ENCODE results near the gene ABTB1. TPM values are rescaled to one million over a fixed set of nuclear protein-coding genes. Genes with fewer than 3 reads are reported as not detected.

Gene ABTB1
- total RNA-seq, 1 donor from 2014 or later = 9.7 TPM

- no peaks in the 10 kb centered on the region for H3K27me3 Mint-ChIP-seq (ENCODE audit: insufficient read depth)
- H3K36me3 Mint-ChIP-seq (ENCODE audit: low read depth) = no peaks in the 10 kb centered on the region
- no peaks in the 10 kb centered on the region for H3K9me3 Mint-ChIP-seq
- no peak for DNase-seq (ENCODE audit: low spot score)
- peaks cover 6% of the 10 kb centered on the region for H3K4me1 Mint-ChIP-seq (ENCODE audit: low read depth)
- H3K4me3 Mint-ChIP-seq = no peak overlapping the region
- intact Hi-C loops (cut with micrococcal nuclease) = no loop called here
- H3K27ac Mint-ChIP-seq = no peak overlapping the region
Measured at GRCh38 chr3:127687228-127687737, 14.5 kb downstream of the ABTB1 start.

GRCh38 chr3:127688022-127688415, 15.3 kb downstream of the ABTB1 start:
- intact Hi-C loops (cut with micrococcal nuclease) = no loop called here
- no peak for DNase-seq (ENCODE audit: low spot score)
- H3K27ac Mint-ChIP-seq = no peak overlapping the region
- H3K4me1 Mint-ChIP-seq (ENCODE audit: low read depth) = peaks cover 6% of the 10 kb centered on the region
- no peak overlapping the region for H3K4me3 Mint-ChIP-seq
- no peaks in the 10 kb centered on the region for H3K27me3 Mint-ChIP-seq (ENCODE audit: insufficient read depth)
- H3K36me3 Mint-ChIP-seq (ENCODE audit: low read depth) = no peaks in the 10 kb centered on the region
- no peaks in the 10 kb centered on the region for H3K9me3 Mint-ChIP-seq

GRCh38 chr3:127688416-127689265, 15.9 kb downstream of the ABTB1 start:
- DNase-seq (ENCODE audit: low spot score) = no peak
- H3K27ac Mint-ChIP-seq = no peak overlapping the region

GRCh38 chr3:127689266-127689860, 16.6 kb downstream of the ABTB1 start:
- intact Hi-C loops (cut with micrococcal nuclease) = no loop called here

More at GRCh38 chr3:127688416-127689265, 15.9 kb downstream of the ABTB1 start:
- Mint-ChIP-seq H3K9me3 (no peaks in the 10 kb centered on the region), H3K4me3 (no peak overlapping the region), H3K27me3 (ENCODE audit: insufficient read depth) (no peaks in the 10 kb centered on the region), H3K4me1 (ENCODE audit: low read depth) (peaks cover 4% of the 10 kb centered on the region), H3K36me3 (ENCODE audit: low read depth) (no peaks in the 10 kb centered on the region)
- intact Hi-C loops (cut with micrococcal nuclease) = no loop called here

GRCh38 chr3:127690106-127690505, 17.4 kb downstream of the ABTB1 start:
- Mint-ChIP-seq H3K36me3 (ENCODE audit: low read depth) (no peaks in the 10 kb centered on the region), H3K9me3 (no peaks in the 10 kb centered on the region), H3K4me1 (ENCODE audit: low read depth) (no peaks in the 10 kb centered on the region), H3K27ac (no peak overlapping the region), H3K4me3 (no peak overlapping the region), H3K27me3 (ENCODE audit: insufficient read depth) (no peaks in the 10 kb centered on the region)
- intact Hi-C loops (cut with micrococcal nuclease) = loop anchor here (2.0 kb wide), 1 partner anchor 281 kb away; no protein-coding TSS in a partner anchor
- no peak for DNase-seq (ENCODE audit: low spot score)

More at GRCh38 chr3:127689266-127689860, 16.6 kb downstream of the ABTB1 start:
- Mint-ChIP-seq H3K27ac (no peak overlapping the region), H3K4me1 (ENCODE audit: low read depth) (no peaks in the 10 kb centered on the region), H3K9me3 (no peaks in the 10 kb centered on the region), H3K36me3 (ENCODE audit: low read depth) (no peaks in the 10 kb centered on the region), H3K4me3 (no peak overlapping the region), H3K27me3 (ENCODE audit: insufficient read depth) (no peaks in the 10 kb centered on the region)
- DNase-seq (ENCODE audit: low spot score) = no peak

GRCh38 chr3:127690823-127691452, 18.2 kb downstream of the ABTB1 start:
- no peak overlapping the region for H3K4me3 Mint-ChIP-seq
- H3K4me1 Mint-ChIP-seq (ENCODE audit: low read depth) = no peaks in the 10 kb centered on the region
- intact Hi-C loops (cut with micrococcal nuclease) = loop anchor here (2.0 kb wide), 1 partner anchor 280 kb away; no protein-coding TSS in a partner anchor
- no peaks in the 10 kb centered on the region for H3K9me3 Mint-ChIP-seq
- no peaks in the 10 kb centered on the region for H3K36me3 Mint-ChIP-seq (ENCODE audit: low read depth)
- no peaks in the 10 kb centered on the region for H3K27me3 Mint-ChIP-seq (ENCODE audit: insufficient read depth)
- no peak for DNase-seq (ENCODE audit: low spot score)
- H3K27ac Mint-ChIP-seq = no peak overlapping the region

- H3K36me3 Mint-ChIP-seq (ENCODE audit: low read depth) = no peaks in the 10 kb centered on the region
- intact Hi-C loops (cut with micrococcal nuclease) = loop anchor here (2.0 kb wide), 1 partner anchor 279 kb away; no protein-coding TSS in a partner anchor
- peaks cover 2% of the 10 kb centered on the region for H3K27me3 Mint-ChIP-seq (ENCODE audit: insufficient read depth)
- H3K27ac Mint-ChIP-seq = no peak overlapping the region
- no peak overlapping the region for H3K4me3 Mint-ChIP-seq
- no peaks in the 10 kb centered on the region for H3K9me3 Mint-ChIP-seq
- no peaks in the 10 kb centered on the region for H3K4me1 Mint-ChIP-seq (ENCODE audit: low read depth)
- DNase-seq (ENCODE audit: low spot score) = no peak
Measured at GRCh38 chr3:127691489-127691888, 18.7 kb downstream of the ABTB1 start.

GRCh38 chr3:127691974-127692373, 19.2 kb downstream of the ABTB1 start:
- Mint-ChIP-seq H3K4me1 (ENCODE audit: low read depth) (no peaks in the 10 kb centered on the region), H3K27me3 (ENCODE audit: insufficient read depth) (peaks cover 2% of the 10 kb centered on the region), H3K36me3 (ENCODE audit: low read depth) (no peaks in the 10 kb centered on the region), H3K27ac (no peak overlapping the region), H3K4me3 (no peak overlapping the region), H3K9me3 (no peaks in the 10 kb centered on the region)
- intact Hi-C loops (cut with micrococcal nuclease) = loop anchor here (2.0 kb wide), 1 partner anchor 279 kb away; no protein-coding TSS in a partner anchor
- no peak for DNase-seq (ENCODE audit: low spot score)

- Mint-ChIP-seq H3K36me3 (ENCODE audit: low read depth) (no peaks in the 10 kb centered on the region), H3K27ac (no peak overlapping the region), H3K4me1 (ENCODE audit: low read depth) (no peaks in the 10 kb centered on the region), H3K27me3 (ENCODE audit: insufficient read depth) (peaks cover 2% of the 10 kb centered on the region), H3K9me3 (no peaks in the 10 kb centered on the region), H3K4me3 (no peak overlapping the region)
- no peak for DNase-seq (ENCODE audit: low spot score)
- intact Hi-C loops (cut with micrococcal nuclease) = no loop called here
Measured at GRCh38 chr3:127692501-127693335, 20.0 kb downstream of the ABTB1 start.

GRCh38 chr3:127693336-127693843, 20.6 kb downstream of the ABTB1 start:
- Mint-ChIP-seq H3K27me3 (ENCODE audit: insufficient read depth) (peaks cover 2% of the 10 kb centered on the region), H3K27ac (peak overlapping the region; percentile 58), H3K4me3 (no peak overlapping the region), H3K9me3 (no peaks in the 10 kb centered on the region), H3K4me1 (ENCODE audit: low read depth) (no peaks in the 10 kb centered on the region), H3K36me3 (ENCODE audit: low read depth) (no peaks in the 10 kb centered on the region)
- DNase-seq (ENCODE audit: low spot score) = no peak
- intact Hi-C loops (cut with micrococcal nuclease) = no loop called here

GRCh38 chr3:127694467-127695215, 21.9 kb downstream of the ABTB1 start:
- intact Hi-C loops (cut with micrococcal nuclease) = loop anchor here (1.0 to 5.0 kb wide), 4 partner anchors 42 to 428 kb away; partner anchors contain the start of gene RUVBL1
- no peaks in the 10 kb centered on the region for H3K9me3 Mint-ChIP-seq
- no peak for DNase-seq (ENCODE audit: low spot score)
- H3K27ac Mint-ChIP-seq = no peak overlapping the region
- no peak overlapping the region for H3K4me3 Mint-ChIP-seq
- peaks cover 4% of the 10 kb centered on the region for H3K27me3 Mint-ChIP-seq (ENCODE audit: insufficient read depth)
- no peaks in the 10 kb centered on the region for H3K36me3 Mint-ChIP-seq (ENCODE audit: low read depth)
- H3K4me1 Mint-ChIP-seq (ENCODE audit: low read depth) = no peaks in the 10 kb centered on the region

Measured in activated T-helper 1 cell treated with anti-CD3 and anti-CD28 coated beads, Interleukin-12 subunit alpha, Interleukin-12 subunit beta, Interleukin-2, Interleukin-4 antibody, amounts not matched to agents 30 ng/mL and 10 ng/mL and 1 ng/mL, durations not matched to agents 14 hours and 24 hours and 36 hours (primary cell).